Measurements from ENCODE around the gene IRX2. TPM values are rescaled to one million over a fixed set of nuclear protein-coding genes. Genes with fewer than 3 reads are reported as not detected.

Gene IRX2
- total RNA-seq, 2 donors from 2014 or later: 1.3 to 3.0 TPM

GRCh38 chr5:2761921-2762488 lies 10.5 kb upstream of the IRX2 start:
- H3K36me3 ChIP-seq (replicated peaks in 1 of 2; ENCODE audit: insufficient read depth in 1 of 2, low read depth in 2 of 2): no peaks in the 10 kb centered on the region
- peaks cover 2% of the 10 kb centered on the region for H3K4me1 ChIP-seq
- ATAC-seq (no peak), DNase-seq (no peak)
- H3K27me3 ChIP-seq: peaks cover 0 to 8% of the 10 kb centered on the region in 2 donors
- intact Hi-C loops (cut with DNase I): no loop called here
- no peaks in the 10 kb centered on the region for H3K9me3 ChIP-seq
- H3K27ac ChIP-seq: no peak overlapping the region
- WGBS, 2 donors: 22 to 26% methylated on average over 4 of the region's 4 CpGs
- no peak overlapping the region for H3K4me3 ChIP-seq
- TF ChIP-seq POLR2A (IDR thresholded peaks at IDR 0.05) (no peak), CTCF (IDR thresholded peaks at IDR 0.05) (no peak)

- intact Hi-C loops (cut with DNase I): no loop called here
- 49 to 59% methylated on average over 10 to 11 of the region's 11 CpGs for WGBS, 2 donors
Measured at GRCh38 chr5:2759696-2760461, 8.4 kb upstream of the IRX2 start.

GRCh38 chr5:2759091-2759490 lies 7.6 kb upstream of the IRX2 start:
- H3K9me3 ChIP-seq: no peaks in the 10 kb centered on the region
- DNase-seq (no peak), ATAC-seq (no peak)
- intact Hi-C loops (cut with DNase I): no loop called here
- H3K27me3 ChIP-seq: peaks cover 0 to 32% of the 10 kb centered on the region in 2 donors
- peaks cover 30% of the 10 kb centered on the region for H3K4me1 ChIP-seq
- no peak overlapping the region for H3K4me3 ChIP-seq
- no peaks in the 10 kb centered on the region for H3K36me3 ChIP-seq (replicated peaks in 1 of 2; ENCODE audit: insufficient read depth in 1 of 2, low read depth in 2 of 2)
- TF ChIP-seq CTCF (IDR thresholded peaks at IDR 0.05) (no peak), POLR2A (IDR thresholded peaks at IDR 0.05) (no peak)
- 59 to 81% methylated on average over 3 of the region's 3 CpGs for WGBS, 2 donors
- no peak overlapping the region for H3K27ac ChIP-seq

More at GRCh38 chr5:2759696-2760461, 8.4 kb upstream of the IRX2 start:
- no peak for TF ChIP-seq POLR2A (IDR thresholded peaks at IDR 0.05)
- TF ChIP-seq CTCF (IDR thresholded peaks at IDR 0.05): no peak
- no peak for ATAC-seq
- Histone ChIP-seq H3K36me3 (replicated peaks in 1 of 2; ENCODE audit: insufficient read depth in 1 of 2, low read depth in 2 of 2) (no peaks in the 10 kb centered on the region), H3K9me3 (no peaks in the 10 kb centered on the region), H3K4me1 (peaks cover 24% of the 10 kb centered on the region), H3K27ac (no peak overlapping the region), H3K27me3 (peaks cover 0 to 26% of the 10 kb centered on the region in 2 donors), H3K4me3 (no peak overlapping the region)
- DNase-seq: no peak

GRCh38 chr5:2758632-2759031 lies 7.2 kb upstream of the IRX2 start:
- Histone ChIP-seq H3K4me3 (no peak overlapping the region), H3K9me3 (no peaks in the 10 kb centered on the region), H3K27ac (no peak overlapping the region), H3K36me3 (replicated peaks in 1 of 2; ENCODE audit: insufficient read depth in 1 of 2, low read depth in 2 of 2) (no peaks in the 10 kb centered on the region), H3K4me1 (peaks cover 30% of the 10 kb centered on the region), H3K27me3 (peaks cover 0 to 34% of the 10 kb centered on the region in 2 donors)
- 57 to 65% methylated on average over 6 of the region's 6 CpGs for WGBS, 2 donors
- ATAC-seq (no peak), DNase-seq (no peak)
- intact Hi-C loops (cut with DNase I): no loop called here
- TF ChIP-seq CTCF (IDR thresholded peaks at IDR 0.05) (no peak), POLR2A (IDR thresholded peaks at IDR 0.05) (no peak)

Data from body of pancreas (tissue), 4 donors.